ENCODE data around the gene TENM4.

TENM4 gene

DNA sequence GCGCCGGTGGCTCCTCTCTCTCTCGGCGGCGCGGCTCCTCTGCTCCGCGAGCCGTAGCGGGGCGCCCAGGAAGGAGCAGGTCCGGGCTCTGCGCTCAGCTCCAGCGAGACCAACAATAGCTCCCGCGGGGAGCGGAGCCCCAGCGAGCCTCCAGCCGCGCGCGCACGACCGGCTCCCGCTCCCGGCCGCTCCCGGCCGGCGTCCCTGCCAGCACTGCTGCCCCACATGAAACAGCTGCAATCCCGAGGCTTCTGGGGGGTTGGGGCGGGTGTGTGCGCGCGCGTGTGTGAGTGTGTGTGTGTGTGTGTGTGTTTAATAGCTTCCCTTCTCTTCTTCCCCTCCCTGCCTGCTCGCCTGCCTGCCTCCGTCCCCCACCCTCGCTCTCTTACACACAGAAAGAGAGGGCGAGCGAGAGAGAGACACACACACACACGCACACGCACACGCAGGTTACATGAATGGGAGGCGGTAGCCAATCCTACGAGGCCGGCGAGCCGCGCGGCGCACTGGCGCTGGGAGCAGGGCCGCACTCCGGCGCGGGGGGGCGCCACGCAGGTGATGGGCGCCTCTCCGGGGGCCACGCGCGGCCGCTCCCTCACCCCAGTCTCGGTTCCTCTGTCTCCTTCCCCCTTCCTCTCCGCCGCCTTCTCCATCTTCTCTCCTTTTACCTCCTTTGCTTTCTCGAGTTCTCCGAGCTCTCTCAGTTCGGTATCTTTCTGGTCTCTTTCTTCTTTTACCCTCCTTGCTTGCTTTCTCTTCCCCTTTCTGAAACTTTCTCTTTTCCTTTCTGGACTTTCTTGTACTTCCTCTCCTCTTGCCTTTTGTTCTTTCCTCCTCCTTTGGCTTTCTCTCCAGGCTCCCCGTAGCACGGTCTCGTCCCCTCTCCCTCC, at the start of gene TENM4:
TENM4 (minus strand) TSS at position 460 of the 890 bp plus-strand sequence. CDS start 371,086 bp downstream, outside the sequence.
- no peak for DNase-seq

DNA sequence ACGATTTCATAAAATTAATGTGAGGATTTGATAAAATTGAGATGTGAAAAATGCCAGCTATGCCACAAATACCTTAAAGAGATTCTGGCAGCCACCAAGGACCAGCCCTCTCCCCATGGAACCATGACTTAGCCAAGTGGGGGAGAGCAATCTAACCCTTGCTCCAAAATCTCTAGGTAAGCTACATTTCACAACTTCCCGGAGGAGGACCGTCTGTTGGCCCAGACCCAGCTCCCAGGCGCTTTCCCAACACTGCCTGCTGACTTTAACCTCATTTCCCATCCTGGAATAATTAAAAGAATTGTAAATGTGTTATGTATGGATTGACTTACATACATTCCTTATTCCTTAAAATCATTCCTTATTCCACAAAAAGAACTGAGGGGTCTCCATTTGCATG, 47.5 kb upstream of the TENM4 start:
- no peak for DNase-seq

DNA sequence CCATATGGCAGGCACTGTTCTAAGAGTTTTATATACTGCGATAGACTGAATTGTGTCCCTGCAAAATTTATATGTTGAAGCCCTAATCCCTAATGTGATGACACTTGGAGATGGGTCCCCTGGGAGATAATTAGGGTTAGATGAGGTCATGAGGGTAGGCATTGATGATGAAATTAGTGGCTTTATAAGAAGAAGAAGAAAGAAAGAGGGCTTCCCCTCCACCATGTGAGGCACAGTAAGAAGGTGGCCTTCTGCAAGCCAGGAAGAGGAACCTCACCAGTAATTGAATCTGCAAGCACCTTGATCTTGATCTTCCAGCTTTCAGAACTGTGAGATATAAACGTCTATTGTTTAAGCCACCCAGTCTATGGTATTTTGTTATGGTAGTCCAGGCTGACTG, 46.6 kb upstream of the TENM4 start:
- no peak for DNase-seq

DNA sequence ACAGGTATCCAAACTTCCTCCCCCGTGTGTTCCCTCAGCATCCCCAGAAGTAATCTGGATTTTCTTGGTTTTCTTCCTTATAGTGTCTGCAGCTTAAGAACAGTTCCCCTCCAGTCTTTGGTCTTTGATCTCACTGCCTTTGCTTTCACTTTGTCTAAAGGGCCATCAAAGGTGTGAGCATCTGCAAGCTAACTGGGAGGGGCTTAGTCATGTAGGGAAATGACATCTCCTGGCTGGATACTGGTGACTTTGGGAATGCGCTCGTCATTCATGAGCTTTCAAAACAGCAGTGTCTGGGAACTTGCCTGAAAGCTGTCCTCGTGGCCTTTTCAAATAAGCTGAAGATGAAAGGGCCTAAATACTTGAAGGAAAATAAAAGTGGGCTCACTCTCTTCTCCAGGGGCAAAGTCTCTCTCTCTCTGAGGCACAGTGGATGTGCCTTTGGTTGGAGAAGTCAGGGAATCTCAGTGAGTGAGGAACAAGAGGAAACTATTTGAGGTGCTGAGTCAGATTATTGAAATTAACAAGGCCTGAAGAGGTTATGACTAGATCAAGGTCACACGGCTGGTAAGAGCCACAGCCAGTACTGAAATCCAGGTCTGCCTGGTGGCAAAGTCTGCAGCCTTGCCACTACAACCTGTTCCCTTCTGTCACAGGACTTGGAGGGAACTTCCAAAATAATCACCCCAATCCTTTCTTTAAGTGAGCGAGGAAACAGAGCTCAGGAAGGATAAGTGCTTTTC, 45.6 kb upstream of the TENM4 start:
- no peak for DNase-seq

DNA sequence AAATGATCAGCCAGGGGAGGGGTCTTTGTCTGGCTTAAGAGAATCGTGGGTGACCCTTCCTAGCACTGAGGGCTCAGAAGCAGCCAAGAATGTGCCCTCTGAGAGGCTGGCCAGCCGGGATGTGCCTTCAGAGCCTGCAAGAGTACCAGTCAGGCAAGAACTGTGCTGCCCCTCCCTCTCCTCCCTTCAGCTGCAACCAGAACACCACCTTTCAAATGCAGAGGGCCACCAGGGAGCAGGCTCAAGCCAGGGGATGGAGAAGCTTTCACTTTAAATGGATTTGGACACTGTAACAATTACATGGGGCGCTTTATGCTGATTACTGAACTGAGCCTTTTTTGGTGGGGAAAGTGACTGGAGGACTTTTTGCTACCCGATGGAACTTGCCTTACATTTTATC, 44.9 kb upstream of the TENM4 start:
- DNase-seq = no peak

DNA sequence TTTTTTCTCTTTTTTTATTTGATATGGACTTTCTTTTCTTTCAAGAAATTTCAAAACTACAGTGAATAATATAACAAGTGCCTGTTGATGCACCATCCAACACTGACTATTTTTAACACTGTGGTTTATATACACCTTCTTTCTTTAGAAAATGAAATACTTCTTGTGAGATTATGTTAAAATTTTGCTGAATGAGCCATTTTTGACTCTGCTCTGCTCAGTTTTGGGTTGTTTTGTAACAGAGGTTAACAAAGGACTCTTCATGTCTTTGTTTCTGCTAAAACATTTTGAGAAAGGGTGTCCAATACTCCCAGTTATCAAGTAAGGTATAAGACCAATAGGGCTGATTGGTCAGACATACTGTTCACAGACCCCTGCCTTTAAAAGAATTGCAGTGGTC, 44.0 kb upstream of the TENM4 start:
- no peak for DNase-seq

DNA sequence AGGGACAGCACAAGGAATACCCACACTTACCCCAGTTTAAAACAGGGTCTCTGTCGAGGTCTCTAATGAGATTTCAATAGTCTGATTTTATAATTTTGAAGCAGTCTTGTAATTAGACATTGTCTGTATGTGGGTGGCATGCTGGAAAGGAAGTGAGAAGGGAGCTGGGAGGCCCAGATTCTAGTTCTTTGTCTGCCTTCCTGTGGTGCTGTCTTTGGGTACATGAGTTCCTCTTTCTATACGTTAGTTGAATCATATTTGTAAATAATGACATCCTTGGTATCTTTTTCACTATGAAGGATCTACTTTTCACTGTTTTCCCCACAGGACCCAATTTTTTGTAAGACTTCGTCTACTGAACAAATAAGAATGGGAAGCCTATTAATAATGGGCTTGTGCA, 42.0 kb upstream of the TENM4 start:
- no peak for DNase-seq

DNA sequence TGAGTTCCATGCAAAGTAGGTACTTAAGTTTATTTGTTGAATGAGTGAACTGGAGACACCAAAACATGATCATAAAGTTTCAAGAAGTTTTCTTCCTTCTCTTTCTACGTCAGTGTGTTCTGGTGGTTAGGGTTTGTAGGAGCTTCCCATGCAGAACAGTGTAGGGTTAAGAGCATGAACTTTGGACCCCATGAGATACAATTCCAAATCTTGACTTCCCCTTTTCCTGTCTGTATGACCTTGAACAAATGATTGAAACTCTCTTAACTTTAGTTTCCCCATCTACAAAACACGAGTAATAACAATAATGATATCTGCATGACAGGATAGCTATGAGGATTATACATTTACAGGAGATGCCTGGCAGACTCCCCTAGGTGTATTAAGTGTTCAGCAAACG, 41.0 kb upstream of the TENM4 start:
- DNase-seq = no peak

DNA sequence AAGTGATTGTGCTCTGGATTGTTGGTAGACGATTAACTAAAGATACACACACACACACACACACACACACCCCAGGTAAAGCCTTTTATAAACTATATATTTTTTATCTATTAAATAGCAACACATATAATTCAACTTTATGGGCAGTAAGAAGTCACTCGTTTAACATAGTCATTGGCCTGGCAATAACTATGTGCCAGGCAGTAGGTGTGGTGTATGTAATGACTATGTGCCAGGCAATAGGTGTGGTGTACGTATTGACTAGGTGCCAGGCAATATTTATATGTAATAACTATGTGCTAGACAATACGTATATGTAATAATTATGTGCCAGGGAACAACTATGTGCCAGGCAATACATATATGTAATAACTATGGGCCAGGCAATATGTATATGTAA, 40.0 kb upstream of the TENM4 start:
- no peak for DNase-seq

DNA sequence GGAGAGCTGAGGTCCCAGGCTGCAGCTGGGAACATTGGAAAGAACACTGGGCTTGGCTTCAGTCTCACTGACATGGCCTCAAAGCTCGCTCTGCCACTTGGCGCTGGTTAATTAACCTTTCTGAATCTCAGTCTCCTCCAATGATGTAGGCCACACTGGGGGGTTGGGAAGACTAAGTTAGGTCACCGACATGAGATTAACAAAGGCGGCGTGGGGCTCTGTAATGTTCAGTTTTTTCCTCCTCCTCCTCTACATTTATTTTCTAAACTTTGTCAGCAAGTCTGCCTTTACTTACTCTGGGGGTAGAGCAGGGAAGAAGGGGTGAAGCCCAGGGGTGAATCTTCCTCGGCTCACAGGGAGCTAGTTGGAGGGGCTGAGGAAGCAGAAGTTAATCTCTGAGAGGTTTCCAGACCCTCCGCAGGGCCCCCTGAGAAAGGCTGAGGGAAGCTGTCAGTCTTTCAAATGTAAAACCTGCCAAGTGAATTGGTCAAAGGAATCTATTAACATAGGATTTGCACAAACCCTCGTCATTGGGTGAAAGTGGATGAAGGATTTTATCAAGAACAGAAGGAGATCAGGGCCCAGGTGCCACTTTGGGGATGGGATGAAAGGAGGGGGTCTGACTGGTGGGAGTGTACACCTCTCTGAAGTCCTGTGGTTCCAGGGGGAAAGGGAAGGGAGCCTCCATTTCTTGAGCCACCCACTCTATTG, 32.1 kb upstream of the TENM4 start:
- no peak for DNase-seq

DNA sequence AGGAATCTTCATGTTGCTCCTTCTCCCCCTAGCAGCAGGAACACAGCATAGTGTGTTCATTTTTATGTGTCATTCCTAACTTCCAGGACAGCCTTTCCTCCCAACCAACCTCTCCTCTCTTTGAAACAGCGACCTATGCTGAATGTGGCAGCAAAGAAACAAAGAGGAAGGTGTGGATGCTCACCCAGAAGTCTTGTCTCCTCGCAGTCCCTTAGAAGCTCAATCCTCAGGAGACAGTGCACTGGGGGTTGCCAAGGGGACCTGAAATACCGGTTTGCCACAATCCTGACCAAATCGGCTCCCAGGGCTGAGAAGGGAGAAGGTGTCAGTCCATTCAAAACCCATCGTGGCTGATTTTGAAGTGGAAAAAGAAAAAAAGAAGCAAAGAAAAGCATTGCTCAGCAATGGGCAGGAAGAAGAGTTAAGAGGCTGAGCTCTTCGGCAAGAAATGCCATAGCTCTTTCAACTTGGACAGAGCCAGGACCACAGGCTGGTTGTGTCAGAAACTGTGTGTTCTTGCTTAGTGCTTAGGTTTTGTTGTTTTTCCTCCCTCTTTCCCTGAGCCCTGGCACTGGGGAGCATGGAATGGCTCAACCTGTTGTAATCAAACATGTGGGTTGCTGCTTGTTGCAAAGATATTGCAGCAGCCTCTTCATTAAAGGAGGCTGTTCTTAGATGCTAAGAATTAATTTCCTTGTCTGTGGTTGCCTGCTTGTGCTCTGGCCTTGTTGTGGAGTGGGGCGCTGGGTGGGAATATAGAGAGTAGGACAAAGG, 30.4 kb upstream of the TENM4 start:
- no peak for DNase-seq

DNA sequence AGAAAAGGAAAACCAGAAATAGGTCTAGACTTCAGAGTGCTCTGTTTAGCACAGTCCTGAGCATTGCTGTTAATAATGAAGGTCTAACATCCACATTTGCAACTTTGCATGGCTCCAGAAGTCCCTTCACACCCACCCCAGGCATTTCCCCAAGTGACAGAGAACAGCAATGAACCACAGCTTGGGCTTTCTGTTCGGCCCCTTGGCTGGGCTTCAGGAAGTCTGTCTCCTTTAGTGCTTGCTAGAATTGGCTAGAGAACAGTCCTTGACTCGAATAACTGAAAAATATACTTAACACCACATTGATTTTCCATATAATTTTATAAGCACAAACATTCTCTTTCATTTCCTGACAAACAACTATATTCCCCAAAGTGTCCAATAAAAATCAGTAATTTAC, 29.3 kb upstream of the TENM4 start:
- DNase-seq = no peak

DNA sequence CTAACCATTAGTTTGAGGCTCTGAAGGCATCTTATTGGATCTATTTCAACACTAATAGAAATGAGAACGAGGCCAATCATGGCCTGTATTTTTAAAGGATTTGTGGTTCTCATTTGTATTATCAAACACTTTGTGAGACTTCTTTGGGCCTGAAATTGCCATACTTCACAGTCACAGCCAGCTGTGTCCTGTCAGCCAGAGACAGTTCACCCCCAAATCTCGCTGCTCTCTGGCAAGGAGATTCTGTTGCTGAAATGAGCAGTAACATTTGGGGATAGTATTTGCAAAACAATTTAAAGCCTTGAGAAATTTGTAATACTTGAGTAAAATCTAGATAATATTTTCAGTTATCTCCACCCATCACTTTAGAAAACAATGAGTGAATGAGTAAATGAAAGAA, 26.9 kb upstream of the TENM4 start:
- no peak for DNase-seq

DNA sequence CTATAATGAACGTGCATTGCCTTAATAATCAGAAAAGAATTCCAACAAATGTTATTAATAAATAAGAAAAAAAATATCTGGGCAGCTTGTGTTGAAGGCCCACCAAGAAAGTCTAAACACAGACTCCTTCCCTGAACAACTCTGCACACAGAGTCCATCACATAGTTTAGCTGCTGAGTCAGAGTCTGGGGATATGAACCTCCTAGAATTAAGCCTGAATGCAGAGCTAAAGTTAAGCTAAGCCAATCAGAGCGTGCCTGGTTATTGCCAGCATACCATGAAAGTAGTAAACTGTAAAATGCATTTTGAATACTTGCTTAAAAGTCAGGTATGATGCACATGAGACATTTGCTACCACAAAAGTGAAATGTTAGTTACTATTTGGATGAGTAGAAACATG, 25.6 kb upstream of the TENM4 start:
- DNase-seq = no peak

DNA sequence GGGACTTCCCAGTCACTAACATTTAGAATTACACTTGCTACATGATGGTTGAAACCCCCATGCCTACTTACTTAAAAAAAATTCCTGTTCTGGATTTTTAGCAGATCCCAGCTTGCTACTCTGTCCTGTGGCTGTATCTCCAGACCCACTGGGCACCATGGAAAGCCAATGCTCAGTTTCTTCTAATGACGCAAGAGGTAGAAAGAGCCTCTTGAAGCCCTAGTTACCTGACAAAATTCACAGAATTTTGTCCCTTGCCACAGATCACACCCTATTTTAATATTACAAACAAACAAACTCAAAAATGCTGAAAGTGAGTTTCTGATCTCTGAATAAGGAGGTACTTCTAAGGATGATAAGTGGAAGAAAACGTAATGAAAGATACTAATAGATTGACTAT, 24.3 kb upstream of the TENM4 start:
- DNase-seq = no peak

DNA sequence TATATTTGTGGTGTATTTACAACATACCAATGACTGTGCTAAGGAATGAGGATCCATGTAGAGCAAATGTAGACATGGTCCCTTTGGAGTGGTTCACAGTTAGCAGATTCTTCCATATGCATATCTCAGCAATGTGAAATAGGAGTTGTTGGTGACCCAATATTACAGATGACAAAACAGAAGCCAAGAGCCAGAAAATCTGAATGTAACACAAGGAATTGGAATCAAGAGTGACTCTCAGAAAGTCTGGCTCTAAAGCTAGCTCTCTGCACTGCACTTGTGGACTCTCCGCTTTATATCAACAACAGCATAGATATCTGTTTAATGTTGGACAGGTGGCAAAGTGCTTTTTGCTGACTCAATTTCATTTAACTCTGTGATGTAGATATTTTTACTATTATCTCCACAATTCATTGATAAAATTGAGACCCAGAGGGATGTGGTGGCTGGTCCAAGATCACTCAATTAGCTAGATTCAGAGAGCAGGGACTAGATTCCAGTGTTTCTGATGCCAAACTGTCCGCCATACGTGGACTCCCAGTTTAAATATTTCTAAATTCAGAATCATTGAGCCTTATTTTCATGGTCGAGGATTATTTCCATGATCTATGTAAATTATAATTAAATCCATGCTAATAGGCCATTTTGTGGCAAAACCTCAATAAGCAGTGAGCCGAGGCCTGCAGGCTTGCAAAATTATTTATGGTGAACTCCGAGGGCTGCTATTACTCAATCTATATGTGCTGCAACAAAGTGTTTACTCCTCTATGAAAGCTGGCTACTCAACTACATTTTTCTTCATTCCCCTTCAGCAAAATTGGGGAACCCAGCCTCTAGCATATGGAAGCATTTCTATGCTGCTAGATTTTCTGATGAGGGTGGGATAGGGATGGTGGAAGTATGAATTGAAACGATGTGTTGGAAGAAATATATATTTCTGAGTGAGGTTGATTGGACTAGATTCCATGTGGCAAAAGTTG, 21.1 kb upstream of the TENM4 start:
- DNase-seq = no peak

DNA sequence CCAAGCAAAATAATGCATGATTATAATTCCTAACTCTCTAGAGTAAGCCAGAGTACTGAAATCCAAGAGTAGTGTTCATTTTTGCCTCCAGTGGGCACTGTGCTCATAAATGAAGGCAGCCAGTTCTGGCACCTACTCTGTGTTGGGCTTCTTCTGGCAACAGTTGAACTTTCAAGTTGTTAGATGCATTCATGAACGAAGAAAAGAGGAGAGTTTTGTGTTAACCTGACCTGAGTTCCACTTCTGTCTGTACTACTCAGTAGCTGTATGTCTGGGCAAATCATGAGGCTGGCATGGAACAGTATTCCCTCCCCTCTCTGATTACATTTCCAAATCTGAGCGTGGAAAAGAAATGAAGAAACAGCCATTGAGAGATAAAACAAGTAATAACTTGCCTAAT, 20.3 kb upstream of the TENM4 start:
- DNase-seq = no peak

DNA sequence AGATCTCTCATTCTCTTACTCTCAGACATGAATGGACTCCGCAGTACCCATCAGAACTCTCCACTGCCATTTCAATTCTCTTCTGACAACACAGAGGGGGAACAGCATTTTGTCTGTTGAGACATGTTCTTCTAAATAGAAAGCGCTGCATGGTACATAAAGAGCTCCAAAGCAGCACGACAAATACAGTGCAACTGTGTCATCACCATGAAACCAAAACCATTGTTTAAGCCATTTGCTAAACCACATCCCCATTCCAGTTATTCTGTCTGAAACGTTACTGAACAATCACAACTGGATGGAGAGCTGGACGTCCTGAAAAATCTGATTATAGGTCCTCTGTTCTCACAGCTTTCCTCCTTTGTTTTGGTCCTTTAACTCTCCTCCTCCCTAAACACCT, 17.9 kb upstream of the TENM4 start:
- no peak for DNase-seq

DNA sequence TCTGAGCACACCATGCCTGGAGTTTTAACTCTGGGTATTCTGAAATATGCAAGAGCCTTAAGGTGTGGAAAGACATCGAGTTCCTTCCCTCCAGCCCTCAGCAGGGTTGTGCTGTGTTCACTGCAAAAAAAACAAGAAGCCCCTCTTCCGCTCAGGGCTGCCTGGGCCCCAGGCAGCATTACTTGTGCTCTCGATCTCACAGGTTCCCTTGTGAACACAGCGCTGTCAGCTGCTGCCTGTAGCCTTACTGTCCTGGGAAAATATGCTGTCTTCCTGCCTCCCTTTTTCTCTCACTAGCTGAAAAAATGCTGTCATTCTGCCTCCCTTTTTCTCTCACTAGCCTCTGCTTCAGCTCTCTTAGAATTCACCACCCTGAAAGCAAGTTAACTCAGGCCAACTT, 15.7 kb upstream of the TENM4 start:
- DNase-seq = no peak

DNA sequence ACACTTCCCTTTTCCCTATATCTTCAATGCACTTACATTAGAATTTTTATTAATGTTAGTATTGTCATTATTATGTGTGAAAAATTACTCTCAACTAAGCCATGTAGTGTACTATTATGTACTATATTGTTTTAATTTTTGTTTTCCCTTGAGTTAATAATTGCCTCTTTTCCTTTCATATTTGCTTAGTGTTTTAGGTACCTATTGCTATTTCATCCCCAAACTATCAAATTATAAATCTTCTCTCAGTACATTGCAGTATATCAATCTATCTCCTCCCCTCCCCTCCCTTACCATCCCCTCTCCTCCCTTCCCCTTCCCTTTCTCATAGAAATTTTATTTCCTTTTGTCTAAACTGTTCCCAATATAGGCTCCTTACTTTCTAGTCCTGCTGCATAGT, 12.8 kb upstream of the TENM4 start:
- no peak for DNase-seq

DNA sequence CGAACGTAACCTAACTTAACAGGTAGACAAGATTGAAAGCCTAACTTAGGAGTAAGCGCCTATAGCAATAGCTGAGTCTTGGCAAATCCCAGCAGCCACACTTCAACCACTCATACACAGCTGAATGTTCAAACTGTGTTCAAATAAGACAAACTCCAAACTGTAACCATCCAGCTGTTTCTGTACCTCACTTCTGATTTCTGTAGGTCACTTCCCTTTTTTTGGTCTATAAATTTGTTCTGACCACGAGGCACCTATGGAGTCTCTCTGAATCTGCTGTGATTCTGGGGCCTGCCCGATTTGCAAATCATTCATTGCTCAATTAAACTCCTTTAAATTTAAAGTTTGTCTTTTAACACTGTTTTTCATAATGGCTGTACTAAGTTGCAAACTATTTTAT, 8.2 kb upstream of the TENM4 start:
- no peak for DNase-seq

Measured in stimulated activated CD4-positive, alpha-beta T cell treated with anti-CD3 and anti-CD28 coated beads, Interleukin-4, amount 100 ng/mL, for 1 hour (primary cell).